GM10248 (cell line): Measurements from ENCODE around the gene UBP1.

Source experiments
- CTCF ChIA-PET: fragments of 300-600 bp; sonication (Branson Sonifier 250); formaldehyde crosslinking; extraction: SDS; loops from one replicate; lab custom pipeline; 2021; ENCODE audit warnings: antibody characterized with exemption; lab: Yijun Ruan, JAX
- POLR2A ChIA-PET: fragments of 350-650 bp; sonication (Branson Sonifier 250); formaldehyde crosslinking; extraction: SDS; loops from one replicate; lab custom pipeline; 2020; ENCODE audit warnings: antibody characterized with exemption; lab: Yijun Ruan, JAX
- DNase-seq: peaks from one replicate; pipeline ENCODE4 v3.0.0; 2012; ENCODE audit errors: extremely low spot score
- CTCF ChIP-seq: IDR thresholded peaks from 2 replicates; pipeline ENCODE4 v1.5.1; 2012; ENCODE audit warnings: mild to moderate bottlenecking, low read depth; ENCODE audit errors: extremely low read depth, missing control alignments, control extremely low read depth

Gene UBP1

GRCh38 chr3:33440328-33441224, at the start of gene UBP1:
TSS of gene UBP1 (minus strand) at chr3:33440405. CDS start at chr3:33439848, 557 bp downstream.
- POLR2A ChIA-PET = interaction anchor here (0.7 to 1.4 kb wide), 5 partner anchors 9 to 182 kb away, joined by 3 to 6 read pairs (median 4); no protein-coding TSS in a partner anchor
- no peak for TF ChIP-seq CTCF
- CTCF ChIA-PET = interaction anchor here (1.0 to 4.4 kb wide), 6 partner anchors 9 to 347 kb away, joined by 3 to 21 read pairs (median 6); no protein-coding TSS in a partner anchor
- peak; percentile 96 for DNase-seq

DNA sequence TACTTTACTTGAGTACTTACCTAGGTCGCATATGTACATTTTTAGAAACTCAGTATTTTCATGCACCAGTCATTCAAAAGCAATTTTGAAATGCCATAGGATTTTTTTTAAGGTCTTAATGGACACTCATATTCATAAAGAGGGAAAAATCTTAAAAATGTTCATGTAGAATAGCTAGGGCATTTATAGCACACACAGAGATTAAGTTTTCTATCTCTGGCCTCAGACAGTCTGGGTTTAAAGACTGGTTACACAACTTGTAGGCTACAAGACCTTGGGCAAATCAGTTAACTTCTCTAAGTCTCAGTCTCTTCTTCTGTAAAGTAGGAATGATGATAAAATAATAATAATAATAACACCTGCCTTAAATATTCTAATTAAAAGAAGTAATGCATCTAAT, 48.5 kb upstream of the UBP1 start:
- ChIA-PET POLR2A (no interaction called here), CTCF (no interaction called here)
- DNase-seq = no peak
- no peak for TF ChIP-seq CTCF

DNA sequence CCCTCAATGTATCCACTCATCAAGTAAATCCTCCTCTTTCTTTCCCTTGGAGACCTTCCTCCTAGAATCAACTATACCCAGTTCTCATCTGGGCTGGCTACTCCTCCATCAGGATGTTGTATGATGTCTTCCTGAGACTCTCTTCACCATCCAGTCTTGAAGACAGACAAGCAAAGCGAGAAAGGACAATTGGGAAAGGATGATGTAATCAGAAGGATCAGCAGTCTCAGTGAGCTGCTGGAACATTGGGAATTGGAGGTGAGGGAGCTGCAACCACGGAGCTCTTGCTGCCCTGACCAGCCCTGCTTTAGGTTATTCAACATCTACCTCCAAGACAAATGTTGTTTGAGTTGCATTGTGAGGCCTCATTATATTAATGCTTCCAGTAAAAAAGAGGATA, 48.0 kb upstream of the UBP1 start:
- ChIA-PET POLR2A (no interaction called here), CTCF (no interaction called here)
- DNase-seq = no peak
- no peak for TF ChIP-seq CTCF

DNA sequence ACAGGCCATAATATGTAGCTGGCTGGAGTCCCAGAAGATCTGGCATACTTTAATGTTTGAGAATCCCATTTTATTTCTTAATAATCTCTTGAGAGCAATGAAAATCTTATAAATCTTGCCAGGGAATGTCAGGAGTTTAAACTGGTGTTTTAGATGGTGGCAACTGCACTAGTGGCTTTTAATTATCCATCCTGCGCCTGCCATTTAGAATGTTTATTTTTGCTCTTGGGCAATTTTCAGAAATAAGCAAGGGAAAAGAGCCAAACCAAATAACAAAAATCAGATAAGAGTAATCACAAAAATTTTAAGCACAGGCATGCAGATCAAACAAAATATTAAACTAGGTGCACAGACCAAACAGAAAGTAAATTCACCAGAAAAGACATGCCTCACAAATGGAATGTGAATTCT, 41.9 kb upstream of the UBP1 start:
- CTCF ChIA-PET = no interaction called here
- no peak for TF ChIP-seq CTCF
- POLR2A ChIA-PET = no interaction called here
- no peak for DNase-seq

DNA sequence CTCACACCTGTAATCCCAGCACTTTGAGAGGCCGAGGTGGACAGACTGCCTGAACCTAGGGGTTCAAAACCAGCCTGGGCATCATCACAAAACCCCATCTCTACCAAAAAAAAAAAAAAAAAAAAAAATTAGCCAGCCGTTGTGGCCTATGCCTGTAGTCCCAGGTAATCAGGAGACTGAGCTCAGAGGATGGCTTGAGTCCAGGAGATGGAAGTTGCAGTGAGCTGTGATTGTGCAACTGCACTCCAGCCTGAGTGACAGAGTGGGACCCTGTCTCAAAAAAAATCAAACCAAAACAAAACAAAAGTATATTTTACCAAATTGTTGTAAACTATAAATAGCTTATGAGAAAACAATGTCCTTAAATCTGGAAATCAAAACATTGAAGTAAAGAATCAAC, 34.7 kb upstream of the UBP1 start:
- ChIA-PET CTCF (no interaction called here), POLR2A (no interaction called here)
- TF ChIP-seq CTCF = no peak
- DNase-seq = no peak

GRCh38 chr3:33473813-33474212, 33.6 kb upstream of the UBP1 start:
- CTCF ChIA-PET = no interaction called here
- POLR2A ChIA-PET = no interaction called here

More at GRCh38 chr3:33473813-33474212, 33.6 kb upstream of the UBP1 start:
- no peak for DNase-seq
- no peak for TF ChIP-seq CTCF
